ENCODE measurements around the gene LIN37. TPM values are rescaled to one million over a fixed set of nuclear protein-coding genes. Genes with fewer than 3 reads are reported as not detected.

LIN37 gene
- total and polyA plus RNA-seq, 4 donors, result 4.4 to 16.2 (median 13.8) TPM

GRCh38 chr19:35724560-35724959 lies 23.8 kb upstream of the LIN37 start:
- Histone ChIP-seq H3K27ac (ENCODE audit: low read depth in 1 of 2, low read length in 1 of 2) (no peak overlapping the region), H3K9ac (ENCODE audit: insufficient read depth in 1 of 2, low read length in 2 of 2) (no peak overlapping the region), H3K27me3 (ENCODE audit: control insufficient read depth in 3 of 3, insufficient read depth in 3 of 3, low read length in 2 of 3) (no peaks in the 10 kb centered on the region), H3K36me3 (ENCODE audit: control insufficient read depth in 4 of 4, insufficient read depth in 4 of 4, low read length in 4 of 4) (peaks cover 12 to 88% (median 45%) of the 10 kb centered on the region in 4 donors), H3K4me1 (ENCODE audit: control insufficient read depth in 5 of 5, insufficient read depth in 5 of 5, low read length in 5 of 5) (peaks cover 0 to 2% (median 0%) of the 10 kb centered on the region in 5 donors), H3K9me3 (ENCODE audit: control insufficient read depth in 4 of 4, insufficient read depth in 3 of 4, low read length in 3 of 4) (no peaks in the 10 kb centered on the region), H3K4me3 (no peak overlapping the region)
- no peak for TF ChIP-seq CTCF (IDR thresholded peaks at IDR 0.05; ENCODE audit: control extremely low read depth, extremely low read depth)
- ATAC-seq (ENCODE audit: insufficient read depth, low FRiP score) (no peak), DNase-seq (no peak)
- 96 to 97% methylated on average over 12 of the region's 12 CpGs for WGBS, 2 donors

- Histone ChIP-seq H3K9me3 (ENCODE audit: control insufficient read depth in 4 of 4, insufficient read depth in 3 of 4, low read length in 3 of 4) (no peaks in the 10 kb centered on the region), H3K27me3 (ENCODE audit: control insufficient read depth in 3 of 3, insufficient read depth in 3 of 3, low read length in 2 of 3) (no peaks in the 10 kb centered on the region), H3K9ac (ENCODE audit: insufficient read depth in 1 of 2, low read length in 2 of 2) (no peak overlapping the region), H3K36me3 (ENCODE audit: control insufficient read depth in 4 of 4, insufficient read depth in 4 of 4, low read length in 4 of 4) (peaks cover 15 to 90% (median 46%) of the 10 kb centered on the region in 4 donors), H3K27ac (ENCODE audit: low read depth in 1 of 2, low read length in 1 of 2) (no peak overlapping the region), H3K4me3 (no peak overlapping the region), H3K4me1 (ENCODE audit: control insufficient read depth in 5 of 5, insufficient read depth in 5 of 5, low read length in 5 of 5) (peaks cover 0 to 2% (median 0%) of the 10 kb centered on the region in 5 donors)
- 94 to 97% methylated on average over 23 of the region's 23 CpGs for WGBS, 2 donors
- DNase-seq (no peak), ATAC-seq (ENCODE audit: insufficient read depth, low FRiP score) (no peak)
- TF ChIP-seq CTCF (IDR thresholded peaks at IDR 0.05; ENCODE audit: control extremely low read depth, extremely low read depth), result no peak
These were observed 23.0 kb upstream of the LIN37 start for GRCh38 chr19:35725216-35725861.

GRCh38 chr19:35727053-35727955 lies 21.1 kb upstream of the LIN37 start:
- TF ChIP-seq CTCF (IDR thresholded peaks at IDR 0.05; ENCODE audit: control extremely low read depth, extremely low read depth), result no peak
- Histone ChIP-seq H3K4me1 (ENCODE audit: control insufficient read depth in 5 of 5, insufficient read depth in 5 of 5, low read length in 5 of 5) (no peaks in the 10 kb centered on the region), H3K9ac (ENCODE audit: insufficient read depth in 1 of 2, low read length in 2 of 2) (no peak overlapping the region), H3K27ac (ENCODE audit: low read depth in 1 of 2, low read length in 1 of 2) (no peak overlapping the region), H3K27me3 (ENCODE audit: control insufficient read depth in 3 of 3, insufficient read depth in 3 of 3, low read length in 2 of 3) (no peaks in the 10 kb centered on the region), H3K36me3 (ENCODE audit: control insufficient read depth in 4 of 4, insufficient read depth in 4 of 4, low read length in 4 of 4) (peaks cover 15 to 96% (median 50%) of the 10 kb centered on the region in 4 donors), H3K4me3 (no peak overlapping the region), H3K9me3 (ENCODE audit: control insufficient read depth in 4 of 4, insufficient read depth in 3 of 4, low read length in 3 of 4) (no peaks in the 10 kb centered on the region)
- ATAC-seq (ENCODE audit: insufficient read depth, low FRiP score) (no peak), DNase-seq (no peak)
- WGBS, 2 donors, result 96 to 98% methylated on average over 25 of the region's 25 CpGs

Measured in lung (tissue), 12 donors.